LHCN-M2 (cell line): ENCODE data around the gene TNFRSF18. TPM values are rescaled to one million over a fixed set of nuclear protein-coding genes. Genes with fewer than 3 reads are reported as not detected.

Experiments used
- DNase-seq: peaks from one replicate; pipeline ENCODE4 v3.0.0-alpha.2; 2012; ENCODE audit warnings: low read depth
- total RNA-seq: library from RNA; depleted of rRNA; stranded (reverse); fragments of >200 nt; gene quantifications from 2 replicates; pipeline ENCODE4 v1.2.3, GENCODE V29; 2014

The TNFRSF18 gene
- total RNA-seq, 1 experiment from 2014 or later: not detected

- DNase-seq: no peak
Measured at GRCh38 chr1:1228596-1229321, 22.4 kb upstream of the TNFRSF18 start.

GRCh38 chr1:1228187-1228586, 21.8 kb upstream of the TNFRSF18 start:
- DNase-seq: no peak

- no peak for DNase-seq
Measured at GRCh38 chr1:1227386-1227785, 21.0 kb upstream of the TNFRSF18 start.

- no peak for DNase-seq
Measured at GRCh38 chr1:1226566-1227362, 20.4 kb upstream of the TNFRSF18 start.

GRCh38 chr1:1225913-1226312, 19.5 kb upstream of the TNFRSF18 start:
- no peak for DNase-seq

GRCh38 chr1:1225238-1225845, 18.9 kb upstream of the TNFRSF18 start:
- DNase-seq: no peak

- DNase-seq: no peak
Measured at GRCh38 chr1:1223891-1224290, 17.5 kb upstream of the TNFRSF18 start.

- DNase-seq: no peak
Measured at GRCh38 chr1:1223321-1223720, 16.9 kb upstream of the TNFRSF18 start.

- no peak for DNase-seq
Measured at GRCh38 chr1:1222575-1223225, 16.3 kb upstream of the TNFRSF18 start.

GRCh38 chr1:1221887-1222574, 15.6 kb upstream of the TNFRSF18 start:
- no peak for DNase-seq

- no peak for DNase-seq
Measured at GRCh38 chr1:1220197-1220596, 13.8 kb upstream of the TNFRSF18 start.

- DNase-seq: no peak
Measured at GRCh38 chr1:1219341-1219740, 12.9 kb upstream of the TNFRSF18 start.

- no peak for DNase-seq
Measured at GRCh38 chr1:1218524-1219200, 12.3 kb upstream of the TNFRSF18 start.

GRCh38 chr1:1217621-1218523, 11.5 kb upstream of the TNFRSF18 start:
- peak; percentile 31 for DNase-seq

GRCh38 chr1:1216770-1217620, 10.6 kb upstream of the TNFRSF18 start:
- DNase-seq: no peak

GRCh38 chr1:1215881-1216605, 9.7 kb upstream of the TNFRSF18 start:
- DNase-seq: no peak

GRCh38 chr1:1215080-1215676, 8.8 kb upstream of the TNFRSF18 start:
- DNase-seq: no peak
